ENCODE results near the gene PSMA5. TPM values are rescaled to one million over a fixed set of nuclear protein-coding genes. Genes with fewer than 3 reads are reported as not detected.

Gene PSMA5
- total RNA-seq, 1 donor from 2014 or later, result 62.0 TPM

GRCh38 chr1:109402025-109402424 lies 24.2 kb downstream of the PSMA5 start:
- H3K4me1 ChIP-seq, result peaks cover 11% of the 10 kb centered on the region
- peaks cover 47% of the 10 kb centered on the region for H3F3A ChIP-seq (ENCODE audit: low read depth)
- no peak overlapping the region for H2AFZ ChIP-seq (replicated peaks)
- peaks cover 11% of the 10 kb centered on the region for H3K4me1 Mint-ChIP-seq
- peaks cover 1% of the 10 kb centered on the region for H4K20me1 ChIP-seq (ENCODE audit: low read depth)
- no peak overlapping the region for H3K27ac ChIP-seq
- no peak overlapping the region for H3K4me3 Mint-ChIP-seq
- H3K27me3 Mint-ChIP-seq (ENCODE audit: insufficient read depth, low read depth), result no peaks in the 10 kb centered on the region
- TF ChIP-seq CTCF (IDR thresholded peaks at IDR 0.05) (no peak), EZH2phosphoT487 (IDR thresholded peaks at IDR 0.05) (no peak), EZH2 (IDR thresholded peaks at IDR 0.05) (no peak)
- no peaks in the 10 kb centered on the region for H3K27me3 ChIP-seq
- H3K9me3 Mint-ChIP-seq, result no peaks in the 10 kb centered on the region
- peaks cover 2% of the 10 kb centered on the region for H3K79me2 ChIP-seq (ENCODE audit: low read depth)
- H3K4me2 ChIP-seq, result no peak overlapping the region
- no peaks in the 10 kb centered on the region for H3K9me3 ChIP-seq (ENCODE audit: low read depth)
- H3K36me3 ChIP-seq, result no peaks in the 10 kb centered on the region
- no peak overlapping the region for H3K4me3 ChIP-seq
- no peak for DNase-seq (ENCODE audit: low spot score)
- H3K36me3 Mint-ChIP-seq, result peaks cover 13% of the 10 kb centered on the region
- no peak overlapping the region for H3K27ac Mint-ChIP-seq
- no peak overlapping the region for H3K9ac ChIP-seq

GRCh38 chr1:109400035-109400655 lies 26.1 kb downstream of the PSMA5 start:
- H3K36me3 Mint-ChIP-seq, result peaks cover 3% of the 10 kb centered on the region
- no peak overlapping the region for H3K4me3 Mint-ChIP-seq
- no peaks in the 10 kb centered on the region for H3K9me3 ChIP-seq (ENCODE audit: low read depth)
- H3K27me3 ChIP-seq, result no peaks in the 10 kb centered on the region
- no peaks in the 10 kb centered on the region for H3K9me3 Mint-ChIP-seq
- no peak overlapping the region for H2AFZ ChIP-seq (replicated peaks)
- peaks cover 50% of the 10 kb centered on the region for H3F3A ChIP-seq (ENCODE audit: low read depth)
- H3K4me3 ChIP-seq, result no peak overlapping the region
- H4K20me1 ChIP-seq (ENCODE audit: low read depth), result peaks cover 20% of the 10 kb centered on the region
- H3K4me1 ChIP-seq, result peaks cover 20% of the 10 kb centered on the region
- no peak for DNase-seq (ENCODE audit: low spot score)
- peaks cover 21% of the 10 kb centered on the region for H3K79me2 ChIP-seq (ENCODE audit: low read depth)
- H3K9ac ChIP-seq, result no peak overlapping the region
- no peak overlapping the region for H3K27ac Mint-ChIP-seq
- no peak overlapping the region for H3K4me2 ChIP-seq
- TF ChIP-seq CTCF (IDR thresholded peaks at IDR 0.05) (no peak), EZH2 (IDR thresholded peaks at IDR 0.05) (no peak), EZH2phosphoT487 (IDR thresholded peaks at IDR 0.05) (no peak)
- H3K27me3 Mint-ChIP-seq (ENCODE audit: insufficient read depth, low read depth), result peaks cover 2% of the 10 kb centered on the region
- no peaks in the 10 kb centered on the region for H3K36me3 ChIP-seq
- peaks cover 27% of the 10 kb centered on the region for H3K4me1 Mint-ChIP-seq
- H3K27ac ChIP-seq, result no peak overlapping the region

GRCh38 chr1:109399326-109399957 lies 26.8 kb downstream of the PSMA5 start:
- Mint-ChIP-seq H3K4me1 (peaks cover 32% of the 10 kb centered on the region), H3K27ac (no peak overlapping the region), H3K27me3 (ENCODE audit: insufficient read depth, low read depth) (peaks cover 2% of the 10 kb centered on the region), H3K36me3 (peaks cover 3% of the 10 kb centered on the region), H3K4me3 (peak overlapping the region; percentile 42), H3K9me3 (no peaks in the 10 kb centered on the region)
- H3K9me3 ChIP-seq (ENCODE audit: low read depth), result no peaks in the 10 kb centered on the region
- H3K4me1 ChIP-seq, result peaks cover 20% of the 10 kb centered on the region
- DNase-seq (ENCODE audit: low spot score), result peak; percentile 65
- H3K4me3 ChIP-seq, result no peak overlapping the region
- peak overlapping the region; percentile 88 for H3K4me2 ChIP-seq
- TF ChIP-seq EZH2 (IDR thresholded peaks at IDR 0.05) (no peak), CTCF (IDR thresholded peaks at IDR 0.05) (peak; percentile 75)
- H4K20me1 ChIP-seq (ENCODE audit: low read depth), result peaks cover 27% of the 10 kb centered on the region
- no peaks in the 10 kb centered on the region for H3K36me3 ChIP-seq
- H3K27me3 ChIP-seq, result no peaks in the 10 kb centered on the region
- H3K9ac ChIP-seq, result no peak overlapping the region
- peaks cover 28% of the 10 kb centered on the region for H3K79me2 ChIP-seq (ENCODE audit: low read depth)
- no peak overlapping the region for H3K27ac ChIP-seq
- peaks cover 45% of the 10 kb centered on the region for H3F3A ChIP-seq (ENCODE audit: low read depth)
- H2AFZ ChIP-seq (replicated peaks), result no peak overlapping the region

All from neural progenitor cell (in vitro differentiated cells).